ENCODE data around the gene PAQR5.

DNA sequence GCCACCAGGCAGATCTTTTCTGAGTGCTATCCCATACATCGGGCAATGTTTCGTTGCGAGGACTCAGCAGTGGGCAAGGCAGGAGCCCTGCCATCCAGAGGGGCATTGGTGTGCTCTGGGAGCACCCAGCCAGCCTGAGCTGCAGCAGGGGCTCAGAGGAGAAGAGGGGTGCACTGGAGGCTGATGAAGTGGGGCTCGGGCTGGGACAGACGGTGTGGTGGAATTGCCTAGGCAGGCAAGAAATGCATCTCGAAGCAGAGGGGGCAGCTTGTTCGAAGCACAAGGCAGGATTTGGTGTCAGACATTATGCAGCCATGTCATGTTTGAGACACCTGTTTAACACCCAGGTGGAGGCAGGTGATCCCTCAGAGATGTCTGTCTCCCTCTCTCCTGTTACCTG lies 19.3 kb downstream of the PAQR5 start:
- no peak for TF ChIP-seq YY1 (IDR thresholded peaks at IDR 0.05; ENCODE audit: low read depth)
- TF ChIP-seq CEBPB (IDR thresholded peaks at IDR 0.05), result no peak
- TF ChIP-seq, protein P1, sequence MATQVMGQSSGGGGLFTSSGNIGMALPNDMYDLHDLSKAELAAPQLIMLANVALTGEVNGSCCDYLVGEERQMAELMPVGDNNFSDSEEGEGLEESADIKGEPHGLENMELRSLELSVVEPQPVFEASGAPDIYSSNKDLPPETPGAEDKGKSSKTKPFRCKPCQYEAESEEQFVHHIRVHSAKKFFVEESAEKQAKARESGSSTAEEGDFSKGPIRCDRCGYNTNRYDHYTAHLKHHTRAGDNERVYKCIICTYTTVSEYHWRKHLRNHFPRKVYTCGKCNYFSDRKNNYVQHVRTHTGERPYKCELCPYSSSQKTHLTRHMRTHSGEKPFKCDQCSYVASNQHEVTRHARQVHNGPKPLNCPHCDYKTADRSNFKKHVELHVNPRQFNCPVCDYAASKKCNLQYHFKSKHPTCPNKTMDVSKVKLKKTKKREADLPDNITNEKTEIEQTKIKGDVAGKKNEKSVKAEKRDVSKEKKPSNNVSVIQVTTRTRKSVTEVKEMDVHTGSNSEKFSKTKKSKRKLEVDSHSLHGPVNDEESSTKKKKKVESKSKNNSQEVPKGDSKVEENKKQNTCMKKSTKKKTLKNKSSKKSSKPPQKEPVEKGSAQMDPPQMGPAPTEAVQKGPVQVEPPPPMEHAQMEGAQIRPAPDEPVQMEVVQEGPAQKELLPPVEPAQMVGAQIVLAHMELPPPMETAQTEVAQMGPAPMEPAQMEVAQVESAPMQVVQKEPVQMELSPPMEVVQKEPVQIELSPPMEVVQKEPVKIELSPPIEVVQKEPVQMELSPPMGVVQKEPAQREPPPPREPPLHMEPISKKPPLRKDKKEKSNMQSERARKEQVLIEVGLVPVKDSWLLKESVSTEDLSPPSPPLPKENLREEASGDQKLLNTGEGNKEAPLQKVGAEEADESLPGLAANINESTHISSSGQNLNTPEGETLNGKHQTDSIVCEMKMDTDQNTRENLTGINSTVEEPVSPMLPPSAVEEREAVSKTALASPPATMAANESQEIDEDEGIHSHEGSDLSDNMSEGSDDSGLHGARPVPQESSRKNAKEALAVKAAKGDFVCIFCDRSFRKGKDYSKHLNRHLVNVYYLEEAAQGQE (IDR thresholded peaks at IDR 0.05; ENCODE audit: low read depth), result no peak
- no peak for TF ChIP-seq EP300 (IDR thresholded peaks at IDR 0.05; ENCODE audit: borderline replicate concordance)
